HG03039 (cell line): Measurements from ENCODE around the gene MED29.

Experiments
- ATAC-seq: cut with Tn5 transposase; IDR thresholded peaks from one replicate; pipeline ENCODE4 v1.9.1; 2021; ENCODE audit warnings: mild to moderate bottlenecking, moderate library complexity; ENCODE audit not compliant: unreplicated experiment

The MED29 gene

DNA sequence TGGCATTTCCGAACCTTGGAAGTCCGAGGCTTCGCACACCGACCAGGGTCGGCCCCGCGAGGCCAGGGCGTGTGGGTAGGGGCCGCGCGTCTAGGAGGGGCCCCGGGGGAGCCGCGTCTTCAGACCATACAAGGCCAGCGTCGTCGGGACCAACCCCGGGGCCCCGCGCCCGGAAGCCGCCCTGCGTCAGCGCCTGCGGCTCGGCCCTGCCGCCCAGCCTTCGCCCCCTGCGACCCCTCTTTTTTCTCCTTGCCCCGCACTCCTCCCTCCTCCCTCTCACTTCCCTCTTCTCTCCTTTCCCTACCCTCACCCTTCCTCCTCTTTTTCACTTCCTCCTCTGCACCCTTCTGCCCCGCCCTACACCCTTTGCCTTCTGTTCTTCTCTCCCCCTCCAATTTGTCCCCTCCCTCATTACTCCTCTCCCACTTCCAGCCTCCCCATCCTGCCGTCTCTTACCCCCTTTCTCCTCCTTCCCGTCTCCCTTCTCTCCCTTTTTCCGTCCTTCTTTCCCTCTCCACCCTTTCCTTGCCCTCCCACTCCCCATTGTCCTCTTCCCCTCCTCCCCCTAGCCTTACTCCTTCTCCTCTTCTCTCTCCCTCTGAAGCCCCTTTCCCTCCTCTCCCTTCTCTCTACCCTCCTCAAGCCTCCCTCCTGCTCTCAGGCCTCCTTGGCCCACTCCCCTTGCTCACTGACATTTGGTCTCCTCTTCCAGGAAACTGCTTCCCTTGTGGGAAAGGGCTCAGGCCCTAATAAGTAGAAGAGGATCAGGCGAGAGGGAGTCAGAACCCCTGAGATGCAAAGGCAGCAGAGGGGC lies 19.0 kb downstream of the MED29 start:
- ATAC-seq, result no peak

DNA sequence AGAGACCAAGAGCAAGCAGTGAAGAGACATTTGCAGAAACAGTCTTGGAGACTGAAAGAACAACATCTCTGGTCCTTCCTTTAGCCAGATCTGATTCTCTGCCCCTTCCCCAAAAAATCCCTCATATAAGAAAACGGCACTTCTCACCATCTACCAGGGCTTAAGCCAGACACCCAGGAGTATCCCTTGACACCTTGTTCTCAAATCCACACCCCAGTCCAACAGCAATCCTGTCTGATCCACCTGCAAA lies 19.6 kb downstream of the MED29 start:
- ATAC-seq, result no peak

DNA sequence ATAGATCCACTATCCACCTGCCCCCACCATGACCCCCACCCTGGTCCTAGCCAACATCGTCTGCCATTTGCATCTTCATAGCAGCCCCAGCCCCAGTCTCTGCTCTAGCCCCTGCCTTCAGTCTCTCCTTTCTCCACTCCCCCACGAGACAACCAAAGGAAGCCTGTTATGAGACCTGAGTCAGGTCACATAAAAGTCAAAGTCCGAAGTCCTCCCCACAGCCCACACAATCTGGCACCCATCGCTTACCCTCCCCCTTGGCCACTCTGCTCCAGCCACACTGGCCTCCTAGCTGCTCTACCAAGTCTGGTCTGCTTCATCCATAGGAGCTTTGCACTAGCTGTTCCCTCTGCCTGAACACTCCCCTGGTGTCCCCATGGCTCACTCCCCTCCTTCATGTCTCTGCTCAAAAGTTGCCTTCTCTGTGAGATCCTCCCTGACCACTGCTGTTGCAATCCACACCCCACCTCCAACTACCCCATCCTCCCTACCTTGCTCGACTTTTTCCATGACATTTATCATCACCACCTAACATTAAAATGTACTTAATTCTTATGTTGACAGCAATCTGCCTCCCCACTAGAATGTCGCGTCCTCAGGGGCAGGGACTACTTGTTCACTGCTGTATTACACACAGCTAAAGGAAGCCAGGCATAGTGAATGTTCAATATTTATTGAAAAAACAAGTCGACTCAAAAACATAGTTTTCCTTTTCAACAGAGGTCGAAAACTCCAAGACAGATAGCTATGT lies 20.1 kb downstream of the MED29 start:
- no peak for ATAC-seq

DNA sequence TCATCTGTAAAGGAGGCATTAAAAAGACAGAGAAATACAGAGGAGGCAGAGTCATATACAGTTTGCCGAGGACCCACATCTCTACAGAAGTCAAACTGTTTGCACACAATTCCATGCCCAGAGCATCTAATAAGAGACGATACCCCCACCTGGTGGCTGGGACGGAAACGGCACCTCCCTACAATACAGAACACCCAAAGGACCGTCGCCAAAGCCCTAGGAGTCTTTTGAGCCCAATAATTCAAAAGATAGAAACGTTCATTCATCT lies 20.6 kb downstream of the MED29 start:
- peak; percentile 16 for ATAC-seq

DNA sequence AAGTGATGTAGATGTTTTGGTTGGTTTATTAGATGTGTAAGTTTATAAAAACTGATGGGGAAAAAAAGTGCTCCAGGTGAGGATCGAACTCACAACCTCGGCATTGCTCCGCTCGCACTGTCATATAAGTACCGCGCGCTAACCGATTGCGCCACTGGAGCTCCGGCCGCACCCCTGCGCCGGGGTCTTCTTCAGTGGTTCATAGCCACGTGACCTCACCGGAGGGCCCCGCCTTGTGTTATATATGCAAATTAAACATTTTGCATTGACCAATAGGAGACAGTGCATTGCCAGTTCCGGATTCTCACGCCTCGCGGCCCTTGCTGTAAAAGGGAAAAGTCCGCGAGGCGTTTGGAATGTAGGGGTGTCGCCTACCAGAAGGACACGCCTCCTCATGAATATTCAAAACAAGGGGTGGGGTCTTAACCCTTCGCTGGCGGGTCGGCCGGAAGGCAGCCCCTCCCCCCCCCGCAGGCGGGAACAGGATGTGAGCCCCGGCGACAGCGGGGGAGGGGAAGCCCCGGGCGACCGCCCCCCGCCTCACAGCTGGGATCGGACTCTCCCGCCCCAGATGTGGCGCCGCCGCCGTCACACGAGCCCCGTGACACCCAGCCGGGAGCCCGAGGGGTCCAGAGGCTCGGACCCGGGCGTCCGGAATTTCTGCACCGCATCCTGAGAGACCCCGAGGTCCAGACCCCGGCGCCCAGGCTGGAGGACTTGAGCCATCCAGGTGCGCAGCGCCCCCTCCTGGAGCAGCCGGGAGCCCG lies 21.1 kb downstream of the MED29 start, which contains the start of gene PLEKHG2:
Gene PLEKHG2 (plus strand): TSS at position 570 of the 767 bp plus-strand sequence. CDS start 1,418 bp downstream, outside the sequence.
- ATAC-seq, result peak; percentile 41

DNA sequence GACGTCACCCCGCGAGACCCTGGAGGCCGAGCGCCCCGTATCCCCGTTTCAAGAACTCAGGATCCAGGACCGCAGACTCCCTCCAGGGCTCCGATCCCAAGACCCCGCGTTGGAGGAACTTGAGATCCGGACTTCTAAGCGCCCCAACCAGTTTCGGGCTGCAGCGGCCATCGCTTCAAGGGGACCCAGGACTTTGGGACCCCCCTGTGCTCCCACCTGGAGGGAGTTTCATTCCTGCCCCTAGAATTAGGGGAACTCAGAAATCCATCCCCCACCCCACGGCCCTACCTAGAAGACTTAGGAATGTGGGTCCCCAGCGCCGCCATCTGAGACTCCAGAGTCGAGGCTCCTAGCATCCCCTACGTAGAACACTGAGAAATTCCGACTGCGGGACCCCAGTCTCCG lies 21.7 kb downstream of the MED29 start:
- ATAC-seq, result no peak

DNA sequence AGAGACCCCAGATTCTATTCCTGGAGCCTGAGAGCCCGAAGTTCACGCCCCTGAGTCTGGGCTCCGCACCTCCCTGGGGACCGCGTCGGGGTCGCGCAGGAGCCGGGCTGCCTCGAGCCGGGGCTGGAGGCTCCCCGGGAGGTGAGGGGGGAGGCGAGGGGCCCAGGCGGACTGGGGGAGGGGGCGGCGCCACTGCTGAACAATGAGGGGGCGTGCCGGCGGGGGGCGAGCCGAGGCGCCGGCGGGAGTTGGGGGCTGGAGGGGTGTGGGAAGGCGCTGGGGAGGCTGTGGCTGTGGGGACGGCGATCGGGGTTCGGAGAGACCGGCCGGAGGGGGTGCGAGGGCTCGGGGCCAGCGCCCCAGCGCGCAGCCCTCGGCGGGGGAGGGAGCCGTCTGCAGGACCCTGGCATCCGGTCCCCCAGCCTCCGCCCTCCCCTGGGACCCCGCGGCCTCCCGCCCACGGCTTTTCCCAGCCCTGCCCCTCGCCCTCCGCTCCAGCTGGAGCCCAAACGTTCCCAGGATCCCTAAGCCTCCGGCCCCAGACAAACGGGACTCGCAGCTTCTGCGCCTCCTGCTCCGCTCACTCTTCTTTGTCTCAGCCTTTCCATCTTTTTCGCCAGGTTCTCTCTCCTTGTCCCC lies 22.2 kb downstream of the MED29 start:
- ATAC-seq, result no peak

DNA sequence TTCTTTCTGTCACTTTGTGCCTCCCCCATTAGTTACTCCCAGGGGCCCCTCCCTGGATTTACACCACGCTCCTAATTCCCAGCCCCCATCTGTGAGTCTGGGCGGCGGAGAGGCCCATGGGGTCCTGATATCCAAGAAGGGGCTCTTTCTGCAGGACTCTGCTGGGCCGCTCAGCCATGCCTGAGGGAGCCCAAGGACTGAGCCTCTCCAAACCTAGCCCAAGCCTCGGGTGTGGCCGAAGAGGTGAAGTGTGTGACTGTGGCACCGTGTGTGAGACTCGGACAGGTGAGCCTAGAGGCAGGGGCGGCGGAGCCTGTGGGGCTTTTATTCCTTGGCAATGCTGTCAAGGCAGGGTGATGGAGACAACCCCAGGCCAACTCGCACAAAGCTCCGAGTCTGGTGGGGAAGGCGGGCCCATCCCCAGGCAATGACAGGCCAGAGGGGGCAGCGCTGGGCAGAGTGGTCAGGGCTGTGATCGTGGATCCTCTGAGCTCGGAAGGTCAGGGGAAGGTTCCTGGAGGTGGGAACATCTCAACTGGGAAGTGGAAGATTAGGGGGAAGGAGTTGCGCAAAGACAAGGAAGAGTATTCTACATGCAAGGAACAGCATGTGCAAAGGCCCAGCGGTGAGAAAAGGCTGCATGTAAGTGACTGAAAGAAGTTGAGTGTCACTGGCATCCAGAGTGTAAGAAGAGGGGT lies 22.9 kb downstream of the MED29 start:
- no peak for ATAC-seq

DNA sequence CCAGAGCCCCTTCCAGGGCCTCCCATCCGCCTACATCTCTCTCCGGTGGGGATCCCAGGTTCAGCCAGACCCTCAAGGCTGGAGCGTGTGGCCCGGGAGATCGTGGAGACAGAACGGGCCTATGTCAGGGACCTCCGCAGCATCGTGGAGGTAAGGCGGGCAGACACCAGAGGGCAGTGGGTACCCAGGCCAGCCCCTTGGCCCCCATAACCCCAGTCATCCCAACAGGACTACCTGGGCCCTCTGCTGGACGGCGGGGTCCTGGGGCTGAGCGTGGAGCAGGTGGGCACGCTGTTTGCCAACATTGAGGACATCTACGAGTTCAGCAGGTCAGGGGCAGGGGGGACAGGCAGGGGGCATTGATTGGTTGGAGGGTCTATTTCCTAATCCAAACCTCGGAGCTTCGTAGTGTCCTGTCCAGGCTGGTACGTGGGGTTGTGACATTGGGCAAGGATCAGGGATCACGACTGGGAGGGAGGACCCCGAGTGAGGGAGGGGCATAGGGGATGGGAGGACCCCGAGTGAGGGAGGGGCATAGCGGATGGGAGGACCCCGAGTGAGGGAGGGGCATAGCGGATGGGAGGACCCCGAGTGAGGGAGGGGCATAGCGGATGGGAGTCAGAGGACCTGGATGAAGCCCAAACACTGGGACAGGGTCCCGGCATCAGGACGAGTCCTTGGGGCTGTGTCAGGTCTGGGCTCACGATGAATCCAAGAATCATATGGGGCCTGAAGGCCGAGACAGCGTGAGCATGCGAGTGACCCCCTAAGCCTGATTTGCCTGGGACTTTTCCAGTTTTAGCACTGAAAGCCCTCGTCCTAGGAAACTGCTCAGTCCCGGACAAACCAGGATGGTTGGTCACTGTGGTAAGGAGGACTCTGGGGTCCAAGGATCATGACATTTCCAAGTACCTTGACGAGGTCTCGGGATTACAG lies 24.2 kb downstream of the MED29 start:
- no peak for ATAC-seq

DNA sequence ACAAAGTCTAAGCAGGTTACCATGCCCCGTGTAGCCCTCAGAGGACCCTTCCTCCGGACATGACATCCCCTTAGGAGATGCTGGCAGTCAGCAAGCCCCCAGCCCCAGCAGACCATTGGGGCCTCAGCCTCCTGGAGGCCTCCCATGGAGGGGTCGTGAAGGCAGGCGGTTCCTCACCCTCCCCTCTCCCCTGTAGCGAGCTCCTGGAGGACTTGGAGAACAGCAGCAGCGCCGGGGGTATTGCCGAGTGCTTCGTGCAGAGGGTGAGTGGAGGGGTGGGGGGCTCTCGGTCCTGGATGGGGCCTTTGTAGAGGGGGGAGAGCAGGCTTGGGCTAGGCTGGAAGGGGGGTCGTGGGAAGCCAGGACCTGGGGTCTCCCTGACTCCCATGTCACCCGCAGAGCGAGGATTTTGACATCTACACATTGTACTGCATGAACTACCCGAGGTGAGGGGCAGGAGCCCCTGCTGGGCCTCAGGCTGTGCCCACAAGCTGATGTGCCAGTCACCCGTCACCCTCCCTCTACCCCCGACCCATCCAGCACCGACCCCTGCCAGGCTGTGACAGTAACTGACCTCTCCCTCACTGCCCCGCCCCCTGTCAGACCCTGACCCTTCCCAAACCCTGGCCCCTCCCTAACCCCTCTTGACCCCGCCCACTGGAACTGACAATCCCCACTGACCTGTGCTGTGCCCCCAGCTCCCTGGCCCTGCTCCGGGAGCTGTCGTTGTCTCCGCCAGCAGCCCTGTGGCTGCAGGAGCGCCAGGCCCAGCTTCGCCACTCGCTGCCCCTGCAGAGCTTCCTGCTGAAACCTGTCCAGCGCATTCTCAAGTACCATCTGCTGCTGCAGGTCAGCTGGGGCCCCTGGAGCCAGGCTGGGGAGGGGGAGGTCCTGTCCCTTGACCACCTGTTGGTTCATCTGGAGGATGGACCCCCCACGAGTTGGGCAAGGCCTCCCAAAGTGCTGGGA lies 25.3 kb downstream of the MED29 start:
- ATAC-seq, result no peak

DNA sequence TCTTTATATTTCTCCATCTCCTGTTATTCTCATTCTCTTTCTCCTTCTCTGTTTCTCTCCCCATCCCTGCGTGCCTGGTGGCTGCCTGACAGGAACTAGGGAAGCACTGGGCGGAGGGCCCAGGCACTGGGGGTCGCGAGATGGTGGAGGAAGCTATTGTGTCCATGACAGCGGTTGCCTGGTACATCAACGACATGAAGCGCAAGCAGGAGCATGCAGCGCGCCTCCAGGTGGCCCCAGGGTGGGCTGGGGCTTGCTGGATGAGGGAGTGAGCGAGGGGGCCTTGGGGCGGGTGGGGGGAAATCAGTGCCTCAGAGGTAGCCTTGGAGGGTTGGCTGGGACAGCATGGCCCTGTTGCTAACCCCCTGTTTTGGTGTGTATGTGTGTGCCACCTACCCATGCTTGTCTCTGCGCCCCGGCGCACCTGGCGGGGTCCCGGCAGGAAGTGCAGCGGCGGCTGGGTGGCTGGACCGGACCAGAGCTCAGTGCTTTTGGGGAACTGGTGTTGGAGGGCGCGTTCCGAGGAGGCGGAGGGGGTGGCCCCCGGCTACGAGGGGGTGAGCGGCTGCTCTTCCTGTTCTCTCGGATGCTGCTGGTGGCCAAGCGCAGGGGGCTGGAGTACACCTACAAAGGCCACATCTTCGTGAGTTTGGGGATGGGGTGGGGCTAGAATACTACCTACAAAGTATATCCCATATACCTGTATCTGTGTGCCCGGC lies 26.4 kb downstream of the MED29 start:
- no peak for ATAC-seq

DNA sequence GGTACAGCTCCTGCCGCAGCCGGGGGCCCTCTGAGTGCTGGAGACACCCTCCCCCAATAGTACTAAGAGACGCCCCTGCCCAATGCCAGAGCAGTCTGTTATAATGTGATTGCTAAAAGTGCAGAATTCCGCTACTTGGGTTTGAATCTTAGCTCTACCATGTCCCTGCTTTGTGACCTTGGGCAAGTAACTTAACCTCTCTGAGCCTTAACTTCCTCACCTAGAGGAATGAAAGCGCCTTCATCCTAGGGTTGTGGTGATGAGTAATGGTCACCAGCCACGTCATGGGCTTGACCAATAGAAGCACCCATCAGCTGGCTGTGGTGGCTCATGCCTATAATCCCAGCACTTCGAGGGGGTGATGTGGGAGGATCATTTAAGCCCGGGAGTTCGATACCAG lies 27.8 kb downstream of the MED29 start:
- no peak for ATAC-seq

DNA sequence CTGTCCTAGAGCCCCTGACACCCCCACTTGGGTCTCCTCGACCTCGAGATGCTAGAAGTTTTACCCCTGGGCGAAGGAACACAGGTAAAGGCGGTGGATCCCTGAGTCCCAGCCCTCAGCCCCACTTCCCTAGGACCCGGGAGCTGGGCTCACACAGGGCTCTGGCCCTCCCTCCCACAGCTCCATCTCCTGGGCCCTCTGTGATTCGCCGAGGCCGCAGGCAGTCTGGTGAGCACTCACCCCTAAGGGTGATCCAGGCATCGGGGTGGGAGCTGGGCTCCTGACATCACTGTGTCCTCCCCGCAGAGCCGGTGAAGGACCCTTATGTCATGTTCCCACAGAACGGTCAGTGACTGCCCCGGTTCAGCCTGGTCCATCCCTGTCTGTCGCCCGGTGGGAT lies 29.6 kb downstream of the MED29 start:
- ATAC-seq, result no peak

DNA sequence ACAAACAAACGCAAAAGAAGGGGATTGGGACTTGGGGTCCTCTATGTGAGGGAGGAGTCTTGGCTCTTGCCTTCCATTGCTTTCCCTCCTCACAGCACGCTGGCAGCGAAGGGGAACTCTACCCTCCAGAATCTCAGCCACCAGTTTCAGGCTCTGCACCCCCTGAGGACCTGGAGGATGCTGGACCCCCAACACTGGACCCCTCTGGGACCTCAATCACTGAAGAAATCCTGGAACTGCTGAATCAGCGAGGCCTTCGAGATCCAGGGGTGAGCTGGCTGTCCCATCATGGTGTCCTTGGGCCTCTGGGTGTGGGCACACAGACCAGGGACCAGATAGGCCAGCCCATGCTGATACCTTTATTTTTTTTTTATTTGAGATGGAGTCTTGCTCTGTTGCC lies 30.8 kb downstream of the MED29 start:
- ATAC-seq, result no peak

DNA sequence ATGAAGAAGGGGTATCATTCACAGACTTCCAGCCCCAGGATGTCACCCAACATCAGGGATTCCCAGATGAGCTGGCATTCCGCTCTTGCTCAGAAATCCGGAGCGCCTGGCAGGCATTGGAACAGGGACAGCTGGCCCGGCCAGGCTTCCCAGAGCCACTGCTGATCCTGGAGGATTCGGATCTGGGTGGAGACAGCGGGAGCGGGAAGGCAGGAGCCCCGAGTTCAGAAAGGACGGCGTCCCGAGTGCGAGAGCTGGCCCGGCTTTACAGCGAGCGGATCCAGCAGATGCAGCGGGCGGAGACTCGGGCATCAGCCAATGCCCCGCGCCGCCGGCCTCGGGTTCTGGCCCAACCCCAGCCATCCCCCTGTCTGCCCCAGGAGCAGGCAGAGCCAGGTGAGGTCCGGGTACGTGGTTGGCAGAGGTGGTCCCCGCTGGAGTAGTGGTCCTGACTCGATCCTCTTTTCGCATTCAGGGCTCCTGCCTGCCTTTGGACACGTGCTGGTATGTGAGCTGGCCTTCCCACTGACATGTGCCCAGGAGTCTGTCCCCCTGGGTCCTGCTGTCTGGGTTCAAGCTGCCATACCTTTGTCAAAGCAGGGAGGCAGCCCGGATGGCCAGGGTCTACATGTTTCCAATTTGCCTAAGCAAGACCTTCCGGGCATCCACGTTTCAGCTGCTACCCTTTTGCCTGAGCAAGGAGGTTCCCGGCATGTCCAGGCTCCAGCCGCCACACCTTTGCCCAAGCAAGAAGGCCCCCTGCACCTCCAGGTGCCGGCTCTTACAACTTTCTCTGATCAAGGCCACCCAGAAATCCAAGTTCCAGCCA lies 32.3 kb downstream of the MED29 start:
- no peak for ATAC-seq

DNA sequence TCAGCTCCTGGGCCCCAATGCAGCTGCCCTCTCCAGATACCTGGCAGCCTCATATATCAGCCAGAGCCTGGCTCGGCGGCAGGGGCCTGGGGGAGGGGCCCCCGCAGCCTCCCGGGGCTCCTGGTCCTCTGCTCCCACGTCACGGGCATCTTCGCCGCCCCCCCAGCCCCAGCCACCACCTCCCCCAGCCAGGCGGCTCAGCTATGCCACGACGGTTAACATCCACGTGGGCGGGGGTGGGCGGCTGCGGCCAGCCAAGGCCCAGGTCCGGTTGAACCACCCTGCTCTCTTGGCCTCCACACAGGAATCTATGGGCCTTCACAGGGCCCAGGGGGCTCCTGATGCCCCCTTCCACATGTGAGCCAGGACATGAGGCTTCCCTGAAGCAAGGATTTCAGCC lies 33.8 kb downstream of the MED29 start:
- no peak for ATAC-seq

DNA sequence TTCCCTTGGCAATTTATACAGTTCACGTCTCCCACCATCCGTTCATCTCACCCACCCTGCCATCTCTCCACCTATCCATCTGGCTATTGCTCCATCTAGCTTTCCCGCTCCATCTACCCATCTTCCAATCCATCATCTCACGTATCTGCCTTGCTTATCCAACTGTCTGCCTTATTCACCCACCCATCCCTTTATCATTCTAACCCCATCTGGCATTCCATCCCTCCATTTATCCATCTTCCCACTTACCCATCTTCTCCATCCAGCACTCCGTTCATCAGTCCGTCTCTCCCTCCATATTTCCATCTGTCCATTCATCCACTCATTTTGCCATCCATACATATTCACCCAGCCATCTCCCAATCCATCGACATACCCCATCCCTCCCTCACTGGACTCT lies 34.6 kb downstream of the MED29 start:
- ATAC-seq, result no peak
